Right renal cortex interstitium (tissue), 3 donors: ENCODE data around the gene ALG1L2. TPM values are rescaled to one million over a fixed set of nuclear protein-coding genes. Genes with fewer than 3 reads are reported as not detected.
"Not testable (repeated sequence)": the region's sequence is repeated elsewhere in the genome, so short reads cannot be mapped to it uniquely, and the experiment has no call there.

Experiments used
- DNase-seq, 3 donors: peaks; one replicate each; pipeline ENCODE4 v3.0.0-alpha.2; 2013; ENCODE audit warnings: low read depth in 3 of 3, low spot score in 2 of 3
- polyA plus RNA-seq, 3 donors: library from polyadenylated mRNA; unstranded; fragments of 120-200 nt; gene quantifications; one replicate each; pipeline ENCODE4 v1.2.1, GENCODE V29; 2013; ENCODE audit not compliant: insufficient read length in 3 of 3

Gene ALG1L2, protein sequence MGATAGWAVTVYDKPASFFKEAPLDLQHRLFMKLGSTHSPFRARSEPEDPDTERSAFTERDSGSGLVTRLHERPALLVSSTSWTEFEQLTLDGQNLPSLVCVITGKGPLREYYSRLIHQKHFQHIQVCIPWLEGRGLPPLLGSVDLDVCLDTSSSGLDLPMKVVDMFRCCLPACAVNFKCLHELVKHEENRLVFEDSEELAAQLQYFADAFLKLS
- 1 to 10 TPM in 2 of 3 donors, under 1 TPM in 1; 0.95 to 1.5 (median 1.2) TPM for polyA plus RNA-seq

DNA sequence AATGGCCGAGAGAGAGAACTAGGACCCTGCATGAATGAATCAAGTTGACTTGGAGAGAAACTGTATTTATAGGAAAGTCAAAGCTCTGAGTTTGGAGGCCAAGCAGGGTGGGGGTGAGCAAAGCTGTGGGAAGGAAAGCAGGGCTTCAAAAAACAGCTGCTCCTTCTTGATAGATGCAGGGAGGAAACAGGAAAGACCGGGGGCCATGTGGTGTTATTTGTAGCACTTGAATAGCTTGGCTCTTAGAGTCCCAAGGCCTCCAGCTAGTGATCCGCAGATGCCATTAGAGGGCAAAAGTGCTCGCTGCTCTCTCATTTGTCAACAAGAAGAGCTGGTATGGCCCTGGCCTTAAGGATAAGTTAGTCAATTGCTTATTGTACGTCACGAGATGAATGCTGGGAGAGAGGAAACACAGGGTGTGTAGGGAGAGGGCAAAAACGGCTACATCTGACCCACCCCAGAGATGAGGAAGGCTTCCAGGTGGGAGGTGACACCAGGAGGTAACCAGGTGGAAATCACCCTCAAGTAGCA lies at the start of gene ALG1L2:
Gene ALG1L2 (plus strand): TSS at position 481 of the 531 bp plus-strand sequence. CDS start 186 bp downstream, outside the sequence.
- DNase-seq, result peak in 2 of 3 donors; percentile 10 to 13

DNA sequence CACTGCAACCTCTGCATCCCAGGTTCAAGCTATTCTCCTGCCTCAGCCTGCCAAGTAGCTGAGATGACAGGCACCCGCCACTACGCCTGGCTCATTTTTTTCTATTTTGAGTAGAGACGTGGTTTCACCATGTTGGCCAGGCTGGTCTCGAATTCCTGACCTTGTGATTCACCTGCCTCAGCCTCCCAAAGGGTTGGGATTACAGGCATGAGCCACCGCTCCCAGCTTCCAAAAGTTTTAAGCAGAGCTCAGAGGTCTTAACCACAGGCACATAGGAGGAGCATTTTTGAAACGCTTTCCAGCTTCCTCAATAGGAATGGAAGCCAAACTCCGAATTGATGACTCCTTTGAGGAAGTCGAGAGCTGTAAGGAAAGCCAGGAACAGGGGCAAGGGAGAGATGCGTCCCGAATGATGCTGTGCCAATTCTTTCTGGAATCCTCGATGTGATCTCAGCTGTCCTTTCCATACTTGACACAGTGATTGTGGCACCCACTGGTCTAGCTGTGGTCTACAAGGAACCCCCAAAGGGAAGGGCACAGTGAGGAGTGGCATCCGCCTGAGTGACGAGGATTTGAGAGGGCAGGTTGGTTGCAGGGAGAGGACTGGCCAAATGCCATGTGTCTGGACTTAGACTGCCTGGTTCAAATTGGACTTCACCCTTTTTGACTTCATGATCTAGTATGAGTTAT lies 44.4 kb upstream of the ALG1L2 start:
- not testable (repeated sequence) for DNase-seq

DNA sequence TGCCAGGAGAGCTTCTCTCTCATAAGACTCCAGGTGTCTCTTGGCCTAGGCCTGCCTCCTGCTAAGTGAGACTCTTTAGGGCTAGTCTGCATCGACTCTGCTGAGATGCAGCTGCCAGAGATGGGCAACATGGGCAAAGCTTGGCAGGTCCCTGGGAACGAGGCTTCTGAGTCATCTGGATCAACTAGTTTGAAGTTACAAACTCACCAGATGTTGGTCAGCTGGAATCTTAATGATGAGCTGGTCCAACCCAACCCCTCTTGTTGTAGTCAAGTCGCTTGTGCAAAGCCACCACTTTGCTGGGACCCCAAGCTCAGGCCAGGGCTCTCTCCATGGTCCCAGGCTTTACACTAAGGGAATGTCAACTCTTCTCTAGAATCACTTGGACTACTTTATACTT lies 38.9 kb upstream of the ALG1L2 start:
- DNase-seq, result not testable (repeated sequence)

DNA sequence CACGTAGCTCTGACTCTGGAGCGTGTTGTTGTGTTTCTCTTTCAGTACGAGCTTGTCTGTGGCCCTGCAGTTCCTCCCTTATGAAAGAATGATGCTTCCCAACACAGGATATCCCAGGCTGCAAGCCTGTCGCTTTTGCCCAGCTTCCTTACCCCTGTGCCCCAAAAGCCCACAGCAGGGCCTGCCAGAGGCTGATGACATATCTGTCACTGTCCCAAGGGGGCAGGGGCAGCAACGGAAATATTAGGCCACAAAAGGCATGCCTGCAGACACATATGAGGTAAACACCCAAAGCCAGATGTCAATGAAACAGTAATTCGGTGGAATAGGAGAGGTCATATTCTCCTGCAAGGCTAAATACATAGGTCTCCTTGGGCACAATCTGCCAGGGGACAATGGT lies 38.0 kb upstream of the ALG1L2 start:
- DNase-seq, result not testable (repeated sequence)

DNA sequence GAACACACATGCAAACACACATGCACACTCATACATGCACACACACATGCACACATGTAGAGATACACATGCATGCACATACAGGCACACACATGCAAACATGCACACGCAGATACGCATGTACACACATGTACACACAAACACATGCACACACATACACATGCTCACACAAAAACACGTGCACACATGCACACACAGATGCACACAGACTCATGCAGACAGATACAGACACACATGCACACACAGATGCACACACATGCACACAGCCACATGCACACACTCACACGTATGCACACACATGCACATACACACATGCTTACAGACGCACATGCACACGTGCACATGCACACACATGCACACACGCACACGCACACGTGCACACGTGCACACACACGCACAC lies 37.3 kb upstream of the ALG1L2 start:
- DNase-seq, result no peak

DNA sequence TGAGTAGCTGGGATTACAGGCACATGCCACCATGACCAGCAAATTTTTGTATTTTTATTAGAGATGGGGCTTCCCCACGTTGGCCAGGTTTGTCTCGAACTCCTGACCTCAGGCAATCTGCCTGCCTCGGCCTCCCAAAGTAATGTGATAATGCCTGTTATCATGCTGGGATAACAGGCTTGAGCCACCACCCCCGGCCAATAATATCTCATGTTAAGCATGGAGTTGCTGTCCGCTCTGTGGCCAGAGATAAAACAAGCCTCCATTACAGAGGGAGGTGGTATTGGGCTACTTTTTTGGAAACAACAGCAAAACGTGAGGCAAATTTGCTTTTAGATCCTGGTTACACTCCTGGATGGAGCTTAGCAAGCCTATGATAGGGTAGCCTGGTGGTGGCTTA lies 32.9 kb upstream of the ALG1L2 start:
- DNase-seq, result no peak

DNA sequence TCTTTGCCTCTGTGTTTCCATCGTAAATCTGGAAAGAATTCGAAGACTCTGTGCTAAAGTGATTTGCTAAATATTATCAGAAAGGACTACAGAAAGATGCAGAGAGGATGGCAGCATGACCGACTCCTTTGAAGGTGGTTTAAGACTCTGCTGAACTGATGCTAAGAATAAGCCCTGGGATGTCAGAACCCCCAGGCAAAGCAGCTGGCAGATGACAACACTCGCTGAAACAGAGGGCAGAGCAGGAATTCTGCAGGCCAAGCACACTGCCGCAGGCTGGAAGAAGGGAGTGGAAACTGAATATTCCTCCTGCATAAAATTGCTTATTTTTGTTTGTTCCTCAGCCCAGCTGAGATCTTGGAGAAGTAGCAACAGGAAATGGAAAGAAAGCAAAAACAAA lies 29.3 kb upstream of the ALG1L2 start:
- DNase-seq, result not testable (repeated sequence)

DNA sequence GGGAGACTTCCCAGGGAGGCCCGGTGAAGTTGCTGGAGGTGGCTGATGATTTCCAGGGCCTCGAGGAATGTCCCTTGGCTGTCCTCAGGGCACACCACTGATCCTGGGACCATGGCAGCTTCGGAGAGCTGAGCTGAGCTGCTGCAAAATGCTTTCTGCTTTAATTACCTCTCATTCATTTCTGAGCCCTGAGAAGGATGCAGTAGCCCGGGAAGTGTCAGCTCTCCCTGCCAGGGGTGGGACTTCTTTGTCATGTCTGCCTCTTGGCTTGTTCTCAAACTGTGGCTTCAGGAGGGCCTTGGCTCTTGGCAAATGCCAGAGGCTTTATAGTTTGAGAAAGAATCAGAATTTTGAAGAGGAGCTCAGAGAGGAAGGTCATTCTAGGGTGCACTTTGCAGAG lies 28.7 kb upstream of the ALG1L2 start:
- not testable (repeated sequence) for DNase-seq

DNA sequence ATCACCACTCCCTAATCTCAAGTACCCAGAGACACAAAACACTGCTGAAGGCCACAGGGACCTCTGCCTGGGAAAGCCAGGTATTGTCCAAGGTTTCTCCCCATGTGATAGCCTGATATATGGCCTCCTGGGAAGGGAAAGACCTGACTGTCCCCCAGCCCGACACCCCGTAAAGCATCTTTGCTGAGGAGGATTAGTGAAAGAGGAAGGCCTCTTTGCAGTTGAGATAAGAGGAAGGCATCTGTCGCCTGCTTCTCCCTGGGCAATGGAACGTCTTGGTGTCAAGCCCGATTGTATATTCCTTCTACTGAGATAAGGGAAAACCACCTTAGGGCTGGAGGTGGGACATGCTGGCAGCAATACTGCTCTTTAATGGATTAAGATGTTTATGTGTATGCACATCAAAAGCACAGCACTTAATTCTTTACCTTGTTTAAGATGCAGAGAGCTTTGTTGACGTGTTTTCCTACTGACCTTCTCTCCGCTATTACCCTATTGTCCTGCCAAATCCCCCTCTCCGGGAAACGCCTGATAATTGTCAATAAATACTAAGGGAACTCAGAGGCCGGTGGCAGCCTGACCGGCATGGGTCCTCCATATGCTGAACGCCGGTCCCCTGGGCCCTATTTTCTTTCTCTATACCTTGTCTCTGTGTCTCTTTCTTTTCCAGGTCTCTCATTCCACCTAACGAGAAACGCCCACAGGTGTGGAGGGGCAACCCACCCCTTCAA lies 23.9 kb upstream of the ALG1L2 start:
- DNase-seq, result not testable (repeated sequence)

DNA sequence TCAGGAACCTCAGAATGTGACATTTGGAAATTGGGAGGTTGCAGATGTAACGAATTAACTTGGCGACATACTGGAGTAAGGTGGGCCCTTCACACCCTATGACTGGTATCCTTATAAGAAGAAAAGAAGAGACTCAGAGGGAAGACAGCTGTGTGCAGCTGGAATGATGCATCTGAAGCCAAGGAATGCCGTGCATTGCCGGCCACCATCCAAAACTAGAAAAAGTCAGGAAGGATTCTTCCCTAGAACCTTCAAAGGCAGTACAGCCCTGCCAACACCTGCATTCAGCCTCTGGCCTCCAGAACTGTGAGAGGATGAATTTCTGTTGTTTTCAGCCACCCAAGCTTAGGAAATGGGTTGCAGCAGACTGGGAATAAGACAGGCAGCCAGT lies 23.4 kb upstream of the ALG1L2 start:
- DNase-seq, result not testable (repeated sequence)

DNA sequence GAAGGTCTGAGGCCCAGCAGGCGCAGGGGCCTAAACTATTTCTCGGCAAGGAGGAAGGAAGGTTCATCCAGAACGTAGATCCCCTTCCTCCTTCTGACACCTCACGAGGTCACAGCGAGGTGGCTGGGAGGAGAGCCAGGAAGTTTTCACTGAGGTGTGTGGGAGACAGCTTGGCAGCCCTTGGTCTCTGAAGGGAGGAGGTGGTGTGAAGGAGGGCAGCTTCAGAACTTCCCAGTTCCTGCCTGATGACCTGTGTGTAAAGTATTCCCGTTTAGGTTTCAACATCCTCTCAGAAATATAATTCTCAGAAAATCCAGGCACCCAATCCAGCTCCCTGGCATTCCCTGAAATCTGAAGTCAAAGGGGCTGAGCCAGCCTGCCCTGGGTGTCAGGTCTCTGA lies 22.9 kb upstream of the ALG1L2 start:
- DNase-seq, result not testable (repeated sequence)

DNA sequence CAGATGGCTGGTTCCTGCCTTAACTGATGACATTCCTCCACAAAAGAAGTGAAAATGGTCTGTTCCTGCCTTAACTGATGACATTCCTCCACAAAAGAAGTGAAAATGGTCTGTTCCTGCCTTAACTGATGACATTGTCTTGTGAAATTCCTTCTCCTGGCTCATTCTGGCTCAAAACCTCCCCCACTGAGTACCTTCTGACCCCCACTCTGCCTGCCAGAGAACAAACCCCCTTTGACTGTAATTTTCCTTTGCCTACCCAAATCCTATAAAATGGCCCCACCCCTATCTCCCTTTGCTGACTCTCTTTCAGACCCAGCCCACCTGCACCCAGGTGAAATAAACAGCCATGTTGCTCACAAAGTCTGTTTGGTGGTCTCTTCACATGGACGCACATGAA lies 22.5 kb upstream of the ALG1L2 start:
- DNase-seq, result not testable (repeated sequence)

DNA sequence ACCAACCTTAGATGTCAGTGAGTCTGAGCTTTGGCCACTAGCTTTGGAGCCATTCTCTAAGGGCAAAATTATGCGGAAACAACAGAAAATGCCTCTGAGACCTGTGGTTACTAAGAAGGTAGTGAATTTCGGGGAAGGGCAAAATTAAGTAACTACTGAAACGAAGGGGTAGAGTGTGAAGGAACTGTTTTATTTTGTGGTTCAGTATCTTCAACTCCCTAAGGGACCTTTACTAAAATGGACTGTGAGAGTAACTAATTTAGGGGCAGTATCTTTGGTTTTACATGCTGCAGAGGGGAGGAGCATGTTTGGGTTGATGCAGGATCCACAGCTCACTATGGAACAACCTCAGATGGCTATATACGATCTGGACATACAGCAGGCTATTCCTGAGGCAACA lies 8.0 kb upstream of the ALG1L2 start:
- DNase-seq, result no peak

DNA sequence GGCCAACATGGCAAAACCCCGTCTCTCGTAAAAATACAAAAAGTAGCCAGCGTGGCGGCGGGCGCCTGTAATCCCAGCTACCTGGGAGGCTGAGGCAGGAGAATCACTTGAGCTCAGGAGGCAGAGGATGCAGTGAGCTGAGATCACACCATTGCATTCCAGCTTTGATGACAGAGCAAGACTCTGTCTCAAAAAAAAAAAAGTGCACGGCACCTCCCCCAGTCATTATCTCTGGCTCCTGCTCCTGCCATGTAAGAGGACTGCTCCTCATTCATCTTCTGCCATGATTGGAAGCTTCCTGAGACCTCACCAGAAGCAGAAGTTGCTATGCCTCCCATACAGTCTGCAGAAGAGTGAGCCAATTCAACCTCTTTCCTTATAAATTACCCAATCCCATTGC lies 4.0 kb upstream of the ALG1L2 start:
- DNase-seq, result no peak

DNA sequence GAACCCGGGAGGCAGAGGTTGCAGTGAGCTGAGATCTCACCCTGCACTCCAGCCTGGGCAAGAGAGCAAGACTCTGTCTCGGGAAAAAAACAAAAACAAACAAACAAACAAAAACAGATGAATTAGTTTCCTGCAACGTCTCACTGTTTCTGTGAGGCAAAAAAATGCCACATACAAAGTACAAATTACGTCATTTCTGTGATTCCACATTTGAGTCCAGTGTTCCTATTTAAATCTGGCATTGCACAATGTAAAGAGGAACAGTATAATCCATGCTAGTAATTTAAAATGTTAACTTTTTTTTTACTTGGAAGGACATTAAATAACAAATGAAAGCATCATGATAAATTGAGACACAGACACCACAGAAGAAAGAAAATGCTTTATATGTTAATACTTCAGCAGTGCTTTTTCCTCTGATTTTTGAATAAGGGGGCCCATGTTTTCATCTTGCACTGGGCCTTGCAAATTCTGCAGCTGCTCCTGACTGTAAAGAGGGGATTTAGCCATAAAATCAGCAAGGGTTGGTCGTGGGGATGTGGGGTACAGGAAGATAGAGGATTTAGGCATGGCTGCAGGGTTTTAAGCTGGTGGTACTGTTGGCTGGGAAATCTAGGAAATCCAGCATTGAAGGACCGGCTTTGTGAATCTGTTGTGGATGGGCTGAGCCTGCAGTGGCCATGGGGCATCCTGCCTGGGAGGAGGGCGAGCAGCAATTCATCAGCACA lies 1.9 kb downstream of the ALG1L2 start:
- DNase-seq, result not testable (repeated sequence)

DNA sequence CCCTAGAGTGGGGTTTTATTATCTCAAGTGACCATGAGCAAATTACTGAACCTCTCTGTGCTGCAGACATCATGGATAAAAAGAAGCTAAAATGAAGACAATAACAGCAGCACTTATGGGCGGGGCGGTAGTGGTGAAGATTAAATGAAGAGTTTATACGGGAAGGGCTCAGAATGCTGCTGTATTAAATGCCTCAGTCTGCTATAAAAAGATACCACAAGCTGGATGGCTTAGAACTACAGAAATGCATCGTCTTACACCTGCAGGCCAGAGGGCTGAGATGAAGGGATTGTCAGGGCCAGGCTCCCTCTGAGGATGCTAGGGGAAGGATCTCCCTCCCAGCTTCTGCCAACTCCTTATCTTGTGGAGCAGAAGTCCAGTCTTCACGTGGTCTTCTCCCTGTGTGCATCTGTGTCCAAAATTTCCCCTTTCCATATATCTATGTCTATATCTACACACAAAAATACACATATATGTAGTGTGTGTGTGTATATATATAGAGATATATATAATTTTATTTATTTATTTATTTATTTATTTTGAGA lies 2.9 kb downstream of the ALG1L2 start:
- no peak for DNase-seq

DNA sequence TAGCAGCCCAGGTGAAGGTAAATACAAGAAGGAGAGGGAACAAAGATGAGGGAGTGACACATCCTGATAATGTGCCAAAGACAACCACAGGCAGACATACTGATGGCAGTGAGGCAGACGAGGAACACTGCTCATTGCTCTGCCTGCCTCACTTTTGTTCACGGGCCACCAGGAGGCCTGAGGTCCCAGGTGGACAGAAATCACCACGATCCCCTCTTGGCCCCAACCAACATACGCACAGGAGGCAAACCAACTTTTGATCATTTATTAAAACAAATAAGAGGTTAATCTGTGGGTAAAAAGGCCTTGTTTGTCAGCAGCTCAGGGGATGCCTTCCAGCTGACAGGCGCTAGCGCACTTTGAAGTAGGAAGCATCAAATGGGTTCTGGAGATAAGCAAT lies 4.2 kb downstream of the ALG1L2 start:
- no peak for DNase-seq

DNA sequence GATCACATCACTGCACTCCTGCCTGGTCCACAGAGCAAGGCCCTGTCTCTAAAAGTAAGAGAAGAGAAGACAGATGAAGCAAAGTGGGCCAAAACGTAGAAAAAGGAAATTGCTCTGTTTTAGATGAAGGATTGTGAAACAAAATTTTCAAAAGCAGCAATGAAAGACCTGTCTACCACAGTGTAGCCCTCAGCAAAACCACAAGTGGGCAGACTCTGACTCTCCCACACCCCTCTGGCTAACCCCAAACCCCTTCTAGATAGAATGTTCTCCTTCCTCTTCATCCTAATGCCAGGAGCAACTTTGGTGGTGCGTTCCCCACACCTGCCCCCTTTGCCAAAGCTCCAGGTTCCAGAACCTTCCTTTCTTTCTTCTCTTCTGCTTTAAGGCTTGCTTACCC lies 5.0 kb downstream of the ALG1L2 start:
- DNase-seq, result not testable (repeated sequence)

DNA sequence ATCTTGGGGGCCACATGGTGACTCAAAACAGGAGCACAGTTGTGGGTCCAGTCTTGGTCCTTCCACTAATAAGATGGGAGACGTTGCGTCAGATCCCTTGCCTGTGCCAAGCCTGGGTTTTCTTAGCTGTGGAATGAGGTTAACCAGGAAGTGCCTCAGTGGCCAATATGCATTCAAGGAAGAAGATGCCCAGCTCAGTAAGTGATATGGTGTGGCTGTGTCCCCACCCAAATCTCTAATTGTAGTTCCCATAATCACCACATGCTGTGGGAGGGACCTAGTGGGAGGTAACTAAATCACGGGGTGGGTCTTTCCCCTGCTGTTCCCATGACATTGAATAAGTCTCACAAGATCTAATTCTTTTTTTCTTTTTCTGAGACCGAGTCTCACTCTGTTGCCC lies 6.4 kb downstream of the ALG1L2 start:
- no peak for DNase-seq

DNA sequence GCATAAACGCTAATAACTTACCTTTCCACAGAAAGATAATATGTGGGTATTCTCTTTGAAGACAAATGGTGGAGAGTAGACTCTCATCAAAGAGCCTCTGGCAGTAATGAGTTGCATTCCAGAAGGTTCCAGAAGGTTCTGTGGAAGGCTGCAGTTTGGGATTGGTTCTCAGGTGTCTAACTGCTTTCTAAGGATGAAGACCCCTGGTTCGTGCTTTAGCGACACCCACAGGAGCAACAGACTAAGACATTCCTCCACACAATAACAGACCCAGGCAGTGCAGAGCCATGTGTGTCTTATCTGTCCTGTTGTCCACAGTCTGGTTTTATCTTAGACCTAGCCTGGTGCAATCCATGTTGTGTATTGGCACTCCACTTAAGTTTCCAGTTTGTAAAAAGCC lies 9.1 kb downstream of the ALG1L2 start:
- not testable (repeated sequence) for DNase-seq
